OCI-M2 (cell line): Measurements from ENCODE around the gene CARM1.
"Not testable (repeated sequence)": the region's sequence is repeated elsewhere in the genome, so short reads cannot be mapped to it uniquely, and the experiment has no call there.

Experiments
- DNase-seq: peaks from one replicate; lab custom pipeline; 2025; ENCODE audit not compliant: unreplicated experiment; lab: John Stamatoyannopoulos, UW

The CARM1 gene

GRCh38 chr19:10927730-10928562 is 56.6 kb downstream of the CARM1 start:
- DNase-seq: peak; percentile 95

- peak; percentile 100 for DNase-seq
Observed at GRCh38 chr19:10928563-10929401, 57.4 kb downstream of the CARM1 start, which contains the start of the genes TIMM29 and YIPF2. Gene TIMM29 (plus strand): TSS chr19:10928811. CDS start chr19:10928823, 12 bp downstream. Gene YIPF2 (minus strand): TSS chr19:10928639. CDS start chr19:10928410, 229 bp downstream.

GRCh38 chr19:10929402-10929794 is 58.0 kb downstream of the CARM1 start:
- DNase-seq: no peak

GRCh38 chr19:10935371-10936059 is 64.2 kb downstream of the CARM1 start:
- peak; percentile 100 for DNase-seq

- DNase-seq: peak; percentile 97
Observed at GRCh38 chr19:10936661-10937084, 65.3 kb downstream of the CARM1 start.

- DNase-seq: not testable (repeated sequence)
Observed at GRCh38 chr19:10941649-10942048, 70.3 kb downstream of the CARM1 start.

GRCh38 chr19:10943412-10943811 is 72.1 kb downstream of the CARM1 start:
- not testable (repeated sequence) for DNase-seq

GRCh38 chr19:10945264-10945663 is 73.9 kb downstream of the CARM1 start:
- DNase-seq: no peak

GRCh38 chr19:10946958-10947657 is 75.8 kb downstream of the CARM1 start:
- no peak for DNase-seq

GRCh38 chr19:10952809-10953208 is 81.5 kb downstream of the CARM1 start:
- DNase-seq: no peak

- DNase-seq: not testable (repeated sequence)
Observed at GRCh38 chr19:10959277-10959968, 88.1 kb downstream of the CARM1 start.

- DNase-seq: peak; percentile 100
Observed at GRCh38 chr19:10960314-10961072, 89.1 kb downstream of the CARM1 start, which contains the start of gene SMARCA4. Gene SMARCA4 (plus strand): TSS chr19:10961030. CDS start chr19:10984152, 23,122 bp downstream.

- DNase-seq: peak; percentile 94
Observed at GRCh38 chr19:10961073-10961860, 89.9 kb downstream of the CARM1 start.

- no peak for DNase-seq
Observed at GRCh38 chr19:10962863-10963262, 91.5 kb downstream of the CARM1 start.

GRCh38 chr19:10963865-10964264 is 92.5 kb downstream of the CARM1 start:
- no peak for DNase-seq

GRCh38 chr19:10964903-10965302 is 93.5 kb downstream of the CARM1 start:
- no peak for DNase-seq

GRCh38 chr19:10965398-10965797 is 94.0 kb downstream of the CARM1 start:
- DNase-seq: no peak

GRCh38 chr19:10966809-10967208 is 95.5 kb downstream of the CARM1 start:
- no peak for DNase-seq
